Measurements from ENCODE around the gene SETDB2.

Gene SETDB2

DNA sequence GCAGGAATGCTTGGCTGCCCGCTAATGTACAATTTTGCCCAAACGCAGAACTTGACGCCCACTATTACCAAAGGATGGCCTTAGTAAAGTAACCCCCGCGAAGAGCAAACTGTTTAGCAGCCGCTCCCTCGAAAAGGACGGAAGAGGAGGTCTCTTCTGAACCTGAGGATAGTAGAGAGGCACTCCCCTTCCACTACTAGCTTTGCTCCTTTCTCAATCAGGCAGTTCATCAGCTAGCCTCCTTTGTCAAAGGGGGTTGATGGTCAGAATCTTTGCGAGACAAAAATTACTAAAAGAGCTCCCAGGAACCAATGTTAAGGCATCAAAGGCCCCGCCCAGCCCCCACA, 744 bp upstream of the SETDB2 start:
- Mint-ChIP-seq H3K27ac (peak overlapping the region; percentile 99), H3K36me3 (ENCODE audit: low read depth) (peaks cover 18% of the 10 kb centered on the region), H3K4me1 (peaks cover 34% of the 10 kb centered on the region), H3K9me3 (no peaks in the 10 kb centered on the region), H3K27me3 (ENCODE audit: low read depth, poor library complexity) (peaks cover 4% of the 10 kb centered on the region), H3K4me3 (peak overlapping the region; percentile 98)
- TF ChIP-seq, protein P1, sequence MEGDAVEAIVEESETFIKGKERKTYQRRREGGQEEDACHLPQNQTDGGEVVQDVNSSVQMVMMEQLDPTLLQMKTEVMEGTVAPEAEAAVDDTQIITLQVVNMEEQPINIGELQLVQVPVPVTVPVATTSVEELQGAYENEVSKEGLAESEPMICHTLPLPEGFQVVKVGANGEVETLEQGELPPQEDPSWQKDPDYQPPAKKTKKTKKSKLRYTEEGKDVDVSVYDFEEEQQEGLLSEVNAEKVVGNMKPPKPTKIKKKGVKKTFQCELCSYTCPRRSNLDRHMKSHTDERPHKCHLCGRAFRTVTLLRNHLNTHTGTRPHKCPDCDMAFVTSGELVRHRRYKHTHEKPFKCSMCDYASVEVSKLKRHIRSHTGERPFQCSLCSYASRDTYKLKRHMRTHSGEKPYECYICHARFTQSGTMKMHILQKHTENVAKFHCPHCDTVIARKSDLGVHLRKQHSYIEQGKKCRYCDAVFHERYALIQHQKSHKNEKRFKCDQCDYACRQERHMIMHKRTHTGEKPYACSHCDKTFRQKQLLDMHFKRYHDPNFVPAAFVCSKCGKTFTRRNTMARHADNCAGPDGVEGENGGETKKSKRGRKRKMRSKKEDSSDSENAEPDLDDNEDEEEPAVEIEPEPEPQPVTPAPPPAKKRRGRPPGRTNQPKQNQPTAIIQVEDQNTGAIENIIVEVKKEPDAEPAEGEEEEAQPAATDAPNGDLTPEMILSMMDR (IDR thresholded peaks at IDR 0.05) = no peak
- DNase-seq = no peak

- peaks cover 7% of the 10 kb centered on the region for H3K27me3 Mint-ChIP-seq (ENCODE audit: low read depth, poor library complexity)
- no peak for DNase-seq
- peaks cover 29% of the 10 kb centered on the region for H3K36me3 Mint-ChIP-seq (ENCODE audit: low read depth)
- TF ChIP-seq, protein P1 (IDR thresholded peaks at IDR 0.05) = no peak
- peak overlapping the region; percentile 27 for H3K27ac Mint-ChIP-seq
- no peaks in the 10 kb centered on the region for H3K9me3 Mint-ChIP-seq
- peaks cover 34% of the 10 kb centered on the region for H3K4me1 Mint-ChIP-seq
- H3K4me3 Mint-ChIP-seq = peak overlapping the region; percentile 98
Observed at GRCh38 chr13:49444524-49445395, 686 bp downstream of the SETDB2 start.

DNA sequence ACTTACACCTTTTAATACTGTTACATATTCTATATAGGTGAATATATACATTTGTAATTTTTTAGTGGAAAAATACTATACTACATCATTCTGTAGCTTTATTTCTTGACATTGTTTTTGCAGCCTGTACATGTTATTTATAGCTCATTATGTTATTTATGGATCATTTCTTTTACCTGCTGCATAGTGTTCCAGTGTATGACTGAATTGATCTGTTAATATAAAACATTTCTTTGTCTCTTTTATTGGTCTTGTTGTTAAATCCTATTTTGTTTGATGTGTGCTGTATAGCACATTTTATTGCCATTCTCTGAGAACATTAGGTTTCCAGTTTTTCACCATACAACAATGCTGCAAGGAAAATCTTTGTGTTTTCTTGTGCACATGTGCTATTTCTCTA, 2.4 kb downstream of the SETDB2 start:
- Mint-ChIP-seq H3K9me3 (no peaks in the 10 kb centered on the region), H3K36me3 (ENCODE audit: low read depth) (peaks cover 30% of the 10 kb centered on the region), H3K27me3 (ENCODE audit: low read depth, poor library complexity) (peaks cover 3% of the 10 kb centered on the region), H3K4me3 (peak overlapping the region; percentile 76), H3K4me1 (peaks cover 34% of the 10 kb centered on the region), H3K27ac (no peak overlapping the region)
- no peak for DNase-seq
- TF ChIP-seq, protein P1 (IDR thresholded peaks at IDR 0.05) = no peak

GRCh38 chr13:49448753-49449152, 4.7 kb downstream of the SETDB2 start:
- TF ChIP-seq, protein P1 (IDR thresholded peaks at IDR 0.05) = no peak
- Mint-ChIP-seq H3K27ac (no peak overlapping the region), H3K36me3 (ENCODE audit: low read depth) (peaks cover 23% of the 10 kb centered on the region), H3K4me3 (no peak overlapping the region), H3K4me1 (peaks cover 23% of the 10 kb centered on the region), H3K27me3 (ENCODE audit: low read depth, poor library complexity) (peaks cover 3% of the 10 kb centered on the region), H3K9me3 (no peaks in the 10 kb centered on the region)
- no peak for DNase-seq

- H3K9me3 Mint-ChIP-seq = no peaks in the 10 kb centered on the region
- H3K4me1 Mint-ChIP-seq = peaks cover 13% of the 10 kb centered on the region
- peaks cover 3% of the 10 kb centered on the region for H3K27me3 Mint-ChIP-seq (ENCODE audit: low read depth, poor library complexity)
- H3K4me3 Mint-ChIP-seq = no peak overlapping the region
- no peak for DNase-seq
- TF ChIP-seq, protein P1 (IDR thresholded peaks at IDR 0.05) = no peak
- no peak overlapping the region for H3K27ac Mint-ChIP-seq
- H3K36me3 Mint-ChIP-seq (ENCODE audit: low read depth) = peaks cover 23% of the 10 kb centered on the region
Observed at GRCh38 chr13:49450105-49450819, 6.2 kb downstream of the SETDB2 start.

Measured in nephron progenitor cell (in vitro differentiated cells).